Activated T-cell treated with anti-CD3 and anti-CD28 coated beads for 24 hours (primary cell): ENCODE data around the gene ZNF436.
A peak's percentile ranks its signal among the peaks of the same experiment; 100 is the strongest.
"Not testable (repeated sequence)": the region's sequence is repeated elsewhere in the genome, so short reads cannot be mapped to it uniquely, and the experiment has no call there.

Experiments
- DNase-seq: peaks from one replicate; pipeline ENCODE4 v3.0.0-alpha.2; 2020; ENCODE audit warnings: low read depth

ZNF436 gene

GRCh38 chr1:23392125-23392855, 22.7 kb upstream of the ZNF436 start:
- DNase-seq = no peak

- no peak for DNase-seq
Measured at GRCh38 chr1:23389837-23390321, 20.2 kb upstream of the ZNF436 start.

GRCh38 chr1:23387494-23387893, 17.9 kb upstream of the ZNF436 start:
- DNase-seq = no peak

GRCh38 chr1:23385119-23385621, 15.5 kb upstream of the ZNF436 start:
- DNase-seq = no peak

GRCh38 chr1:23384312-23385058, 14.8 kb upstream of the ZNF436 start:
- no peak for DNase-seq

- DNase-seq = no peak
Measured at GRCh38 chr1:23383577-23384311, 14.1 kb upstream of the ZNF436 start.

GRCh38 chr1:23381233-23381885, 11.7 kb upstream of the ZNF436 start:
- DNase-seq = no peak

GRCh38 chr1:23380719-23381118, 11.1 kb upstream of the ZNF436 start:
- DNase-seq = no peak

- not testable (repeated sequence) for DNase-seq
Measured at GRCh38 chr1:23380236-23380635, 10.6 kb upstream of the ZNF436 start.

- DNase-seq = no peak
Measured at GRCh38 chr1:23376890-23377811, 7.5 kb upstream of the ZNF436 start.

GRCh38 chr1:23374079-23374735, 4.6 kb upstream of the ZNF436 start:
- DNase-seq = not testable (repeated sequence)

GRCh38 chr1:23371987-23372880, 2.6 kb upstream of the ZNF436 start:
- DNase-seq = no peak

GRCh38 chr1:23370709-23371584, 1.3 kb upstream of the ZNF436 start:
- DNase-seq = no peak

GRCh38 chr1:23370330-23370708, 683 bp upstream of the ZNF436 start:
- DNase-seq = no peak

- peak; percentile 84 for DNase-seq
Measured at GRCh38 chr1:23368562-23369334, 888 bp downstream of the ZNF436 start.

- peak; percentile 97 for DNase-seq
Measured at GRCh38 chr1:23367791-23368561, 1.7 kb downstream of the ZNF436 start.

GRCh38 chr1:23367451-23367790, 2.2 kb downstream of the ZNF436 start:
- no peak for DNase-seq
